OCI-LY7 (cell line): ENCODE measurements around the gene RNF213. TPM values are rescaled to one million over a fixed set of nuclear protein-coding genes. Genes with fewer than 3 reads are reported as not detected.
A peak's percentile ranks its signal among the peaks of the same experiment; 100 is the strongest.
"Not testable (repeated sequence)": the region's sequence is repeated elsewhere in the genome, so short reads cannot be mapped to it uniquely, and the experiment has no call there.

Experiments
- BruUV-seq: library from RNA; stranded (reverse); fragments of 400-500 nt; replicated peaks from 2 replicates; lab custom pipeline; 2021; lab: Mats Ljungman, UMichigan
- CTCF ChIA-PET: fragments of 300-600 bp; sonication (Branson Sonifier 250); formaldehyde crosslinking; loops from one replicate; lab custom pipeline; 2022; ENCODE audit warnings: antibody characterized with exemption; ENCODE audit not compliant: unreplicated experiment; lab: Charles Lee
- POLR2A ChIA-PET: fragments of 300-600 bp; sonication (Branson Sonifier 250); formaldehyde crosslinking; loops from one replicate; lab custom pipeline; 2022; ENCODE audit warnings: antibody characterized with exemption; lab: Charles Lee
- DNase-seq: peaks from one replicate; pipeline ENCODE4 v3.0.0-alpha.2; 2015; ENCODE audit warnings: low spot score
- H2AFZ ChIP-seq: fragments of 200-600 bp; sonication (generic), shearing (Covaris generic); 2 replicates; pipeline ENCODE4 v1.6.1; 2014; ENCODE audit warnings: mild to moderate bottlenecking, antibody characterized with exemption, low read length, moderate library complexity
- H3K27ac ChIP-seq: fragments of 200-600 bp; sonication (generic); 2 replicates; pipeline ENCODE4 v1.5.1; 2014; ENCODE audit warnings: mixed run types, low read depth, mild to moderate bottlenecking, moderate library complexity, low read length, inconsistent platforms; ENCODE audit not compliant: poor library complexity, severe bottlenecking
- H3K36me3 ChIP-seq: fragments of 200-600 bp; sonication (generic); 2 replicates; pipeline ENCODE4 v1.6.1; 2014; ENCODE audit warnings: mild to moderate bottlenecking, antibody characterized with exemption, low read length, moderate library complexity, mixed read lengths; ENCODE audit not compliant: insufficient read depth
- H3K4me1 ChIP-seq: fragments of 200-600 bp; sonication (generic); 2 replicates; pipeline ENCODE4 v1.5.1; 2014; ENCODE audit warnings: mild to moderate bottlenecking, low read length; ENCODE audit not compliant: insufficient read depth, poor library complexity, severe bottlenecking
- H3K4me2 ChIP-seq: fragments of 200-600 bp; sonication (generic); 2 replicates; pipeline ENCODE4 v1.6.1; 2014; ENCODE audit warnings: mild to moderate bottlenecking, low read length
- H3K4me3 ChIP-seq: fragments of 200-600 bp; sonication (generic); 2 replicates; pipeline ENCODE4 v1.5.1; 2014; ENCODE audit warnings: mild to moderate bottlenecking, low read depth, low read length; ENCODE audit not compliant: poor library complexity, severe bottlenecking
- H3K79me2 ChIP-seq: fragments of 200-600 bp; sonication (generic); 2 replicates; pipeline ENCODE4 v1.6.1; 2016; ENCODE audit warnings: low read depth, mild to moderate bottlenecking, low read length, moderate library complexity, mixed read lengths; ENCODE audit not compliant: insufficient read depth
- H3K9me2 ChIP-seq: fragments of 200-600 bp; sonication (generic); 2 replicates; pipeline ENCODE4 v1.6.1; 2016; ENCODE audit warnings: mild to moderate bottlenecking, low read length, mixed read lengths; ENCODE audit not compliant: insufficient read depth
- H3K9me3 ChIP-seq: fragments of 200-600 bp; sonication (generic); 2 replicates; pipeline ENCODE4 v1.6.1; 2014; ENCODE audit warnings: mild to moderate bottlenecking, mixed run types, low read length, mixed read lengths
- H4K20me1 ChIP-seq: fragments of 200-600 bp; sonication (generic); 2 replicates; pipeline ENCODE4 v1.6.1; 2014; ENCODE audit warnings: mild to moderate bottlenecking, antibody characterized with exemption, low read length, moderate library complexity, mixed read lengths; ENCODE audit not compliant: insufficient read depth
- EZH2phosphoT487 ChIP-seq: fragments of 200-600 bp; sonication (generic); IDR thresholded peaks from 2 replicates; pipeline ENCODE4 v1.6.1; 2018; ENCODE audit warnings: low read depth, borderline replicate concordance, mild to moderate bottlenecking, mixed run types, antibody characterized with exemption, low read length, moderate library complexity, mixed read lengths
- intact Hi-C: fragments of 100-400 bp; cut with micrococcal nuclease; formaldehyde crosslinking; loops from one replicate; pipeline ENCODE4 v1.10.0; 2022; ENCODE audit not compliant: unreplicated experiment
- total RNA-seq, 2 experiments: library from RNA; depleted of rRNA in 1 of 2; stranded (reverse); fragments of >200 nt in 1 of 2; shearing (Covaris generic) in 1 of 2; gene quantifications; 2 replicates each; pipeline ENCODE4 v1.2.3, GENCODE V29; 2014 to 2022
- TF ChIP-seq, protein P1 (sequence below): fragments of 200-600 bp; sonication (generic); conservative IDR thresholded peaks from 2 replicates; pipeline ENCODE4 v1.5.1; 2014; ENCODE audit warnings: mild to moderate bottlenecking, antibody characterized with exemption, low read length, moderate library complexity, mixed read lengths

Gene RNF213
- total RNA-seq, 2 experiments from 2014 or later: 58.8 to 68.6 TPM

DNA sequence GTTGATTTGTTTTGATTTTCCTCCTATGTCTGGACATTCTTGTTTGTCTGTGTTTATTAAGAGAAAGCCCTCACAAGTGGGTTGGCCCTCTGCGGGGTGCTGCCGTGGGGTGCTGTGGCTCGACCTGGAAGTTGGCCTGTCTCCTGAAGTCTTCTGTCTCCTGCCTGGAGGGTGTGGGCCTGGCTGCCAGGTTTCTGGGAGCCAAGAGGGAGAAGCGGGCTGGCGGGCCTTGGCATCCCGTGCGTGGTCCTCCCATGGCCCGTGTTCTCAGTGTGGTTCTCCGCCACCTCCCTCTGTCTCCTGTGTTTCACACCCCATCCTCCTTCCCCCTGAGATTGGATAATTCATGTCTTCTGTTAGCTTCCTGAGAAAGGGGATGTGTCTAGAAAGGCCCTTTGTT lies 69.6 kb downstream of the RNF213 start:
- ChIA-PET POLR2A (interaction anchor here (0.7 kb wide), 1 partner anchor 49 kb away, joined by 3 read pairs; no protein-coding TSS in a partner anchor), CTCF (no interaction called here)
- no peaks in the 10 kb centered on the region for H3K79me2 ChIP-seq
- H3K27ac ChIP-seq: no peak overlapping the region
- BruUV-seq: no TSS peak
- intact Hi-C loops: no loop called here
- no peak for TF ChIP-seq EZH2phosphoT487
- TF ChIP-seq, protein P1, sequence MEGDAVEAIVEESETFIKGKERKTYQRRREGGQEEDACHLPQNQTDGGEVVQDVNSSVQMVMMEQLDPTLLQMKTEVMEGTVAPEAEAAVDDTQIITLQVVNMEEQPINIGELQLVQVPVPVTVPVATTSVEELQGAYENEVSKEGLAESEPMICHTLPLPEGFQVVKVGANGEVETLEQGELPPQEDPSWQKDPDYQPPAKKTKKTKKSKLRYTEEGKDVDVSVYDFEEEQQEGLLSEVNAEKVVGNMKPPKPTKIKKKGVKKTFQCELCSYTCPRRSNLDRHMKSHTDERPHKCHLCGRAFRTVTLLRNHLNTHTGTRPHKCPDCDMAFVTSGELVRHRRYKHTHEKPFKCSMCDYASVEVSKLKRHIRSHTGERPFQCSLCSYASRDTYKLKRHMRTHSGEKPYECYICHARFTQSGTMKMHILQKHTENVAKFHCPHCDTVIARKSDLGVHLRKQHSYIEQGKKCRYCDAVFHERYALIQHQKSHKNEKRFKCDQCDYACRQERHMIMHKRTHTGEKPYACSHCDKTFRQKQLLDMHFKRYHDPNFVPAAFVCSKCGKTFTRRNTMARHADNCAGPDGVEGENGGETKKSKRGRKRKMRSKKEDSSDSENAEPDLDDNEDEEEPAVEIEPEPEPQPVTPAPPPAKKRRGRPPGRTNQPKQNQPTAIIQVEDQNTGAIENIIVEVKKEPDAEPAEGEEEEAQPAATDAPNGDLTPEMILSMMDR: no peak
- no peak overlapping the region for H2AFZ ChIP-seq
- no peak for DNase-seq
- H3K36me3 ChIP-seq: no peaks in the 10 kb centered on the region
- peaks cover 3% of the 10 kb centered on the region for H3K4me1 ChIP-seq
- no peaks in the 10 kb centered on the region for H3K9me3 ChIP-seq
- no peak overlapping the region for H3K4me2 ChIP-seq
- no peaks in the 10 kb centered on the region for H4K20me1 ChIP-seq
- no peaks in the 10 kb centered on the region for H3K9me2 ChIP-seq
- H3K4me3 ChIP-seq: no peak overlapping the region

GRCh38 chr17:80330938-80331337 lies 70.3 kb downstream of the RNF213 start:
- H3K4me1 ChIP-seq, H4K20me1 ChIP-seq, H3K9me3 ChIP-seq, H3K4me2 ChIP-seq, intact Hi-C loops, H3K27ac ChIP-seq, H3K79me2 ChIP-seq, BruUV-seq, H3K9me2 ChIP-seq, H3K36me3 ChIP-seq, POLR2A ChIA-PET, H3K4me3 ChIP-seq, H2AFZ ChIP-seq, DNase-seq, CTCF ChIA-PET: not testable (repeated sequence)

GRCh38 chr17:80331820-80332219 lies 71.2 kb downstream of the RNF213 start:
- H2AFZ ChIP-seq: no peak overlapping the region
- H3K4me1 ChIP-seq: peaks cover 3% of the 10 kb centered on the region
- TF ChIP-seq EZH2phosphoT487: no peak
- TF ChIP-seq, protein P1: no peak
- no peaks in the 10 kb centered on the region for H3K9me2 ChIP-seq
- POLR2A ChIA-PET: no interaction called here
- DNase-seq: no peak
- BruUV-seq: TSS peak; percentile 60
- no peak overlapping the region for H3K4me3 ChIP-seq
- H4K20me1 ChIP-seq: no peaks in the 10 kb centered on the region
- intact Hi-C loops: no loop called here
- no peaks in the 10 kb centered on the region for H3K79me2 ChIP-seq
- CTCF ChIA-PET: no interaction called here
- H3K36me3 ChIP-seq: peaks cover 5% of the 10 kb centered on the region; the same call in 1 of the 2 replicates
- H3K4me2 ChIP-seq: no peak overlapping the region
- no peak overlapping the region for H3K27ac ChIP-seq
- no peaks in the 10 kb centered on the region for H3K9me3 ChIP-seq
